Mucosa of rectum (tissue), 2 donors: Measurements from ENCODE around the gene RNLS.

Experiments used
- H3K27ac ChIP-seq, 2 donors: one replicate each; pipeline ENCODE4 v1.7.0; 2013; ENCODE audit warnings: inconsistent platforms in 2 of 2, low read depth in 2 of 2, low read length in 2 of 2
- H3K27me3 ChIP-seq, 2 donors: one replicate each; pipeline ENCODE4 v1.7.0; 2013; ENCODE audit warnings: low read length in 2 of 2; ENCODE audit not compliant: control insufficient read depth in 2 of 2, insufficient read depth in 2 of 2
- H3K36me3 ChIP-seq, 2 donors: one replicate each; pipeline ENCODE4 v1.7.0; 2013; ENCODE audit warnings: low read length in 2 of 2; ENCODE audit not compliant: control insufficient read depth in 2 of 2, insufficient read depth in 2 of 2
- H3K4me1 ChIP-seq, 2 donors: one replicate each; pipeline ENCODE4 v1.7.0; 2013; ENCODE audit warnings: low read length in 2 of 2, mild to moderate bottlenecking in 1 of 2; ENCODE audit not compliant: control insufficient read depth in 2 of 2, insufficient read depth in 2 of 2
- H3K4me3 ChIP-seq, 2 donors: one replicate each; pipeline ENCODE4 v1.7.0; 2013; ENCODE audit warnings: low read length in 2 of 2
- H3K9ac ChIP-seq, 2 donors: one replicate each; pipeline ENCODE4 v1.7.0; 2013; ENCODE audit warnings: low read length in 2 of 2, low read depth in 1 of 2, mild to moderate bottlenecking in 1 of 2
- H3K9me3 ChIP-seq, 2 donors: one replicate each; pipeline ENCODE4 v1.7.0; 2013; ENCODE audit warnings: low read length in 2 of 2; ENCODE audit not compliant: control insufficient read depth in 2 of 2
- donor health status: healthy.
- donor health status: Normal muscosa, but diverticular disease.

Gene RNLS

GRCh38 chr10:88526501-88527105, 56.5 kb downstream of the RNLS start:
- no peak overlapping the region for H3K27ac ChIP-seq
- no peaks in the 10 kb centered on the region for H3K9me3 ChIP-seq
- no peaks in the 10 kb centered on the region for H3K36me3 ChIP-seq
- no peaks in the 10 kb centered on the region for H3K4me1 ChIP-seq
- no peak overlapping the region for H3K9ac ChIP-seq
- H3K4me3 ChIP-seq, result no peak overlapping the region
- H3K27me3 ChIP-seq, result no peaks in the 10 kb centered on the region

- H3K36me3 ChIP-seq, result no peaks in the 10 kb centered on the region
- no peaks in the 10 kb centered on the region for H3K27me3 ChIP-seq
- H3K9ac ChIP-seq, result no peak overlapping the region
- no peaks in the 10 kb centered on the region for H3K4me1 ChIP-seq
- H3K27ac ChIP-seq, result no peak overlapping the region
- H3K4me3 ChIP-seq, result no peak overlapping the region
- no peaks in the 10 kb centered on the region for H3K9me3 ChIP-seq
These were observed 57.6 kb downstream of the RNLS start for GRCh38 chr10:88525371-88526069.

GRCh38 chr10:88523739-88524400, 59.2 kb downstream of the RNLS start:
- Histone ChIP-seq H3K36me3 (no peaks in the 10 kb centered on the region), H3K9ac (no peak overlapping the region), H3K4me1 (no peaks in the 10 kb centered on the region), H3K4me3 (no peak overlapping the region), H3K27ac (no peak overlapping the region), H3K27me3 (no peaks in the 10 kb centered on the region), H3K9me3 (no peaks in the 10 kb centered on the region)

- H3K4me1 ChIP-seq, result no peaks in the 10 kb centered on the region
- H3K27ac ChIP-seq, result no peak overlapping the region
- no peaks in the 10 kb centered on the region for H3K36me3 ChIP-seq
- H3K4me3 ChIP-seq, result no peak overlapping the region
- no peak overlapping the region for H3K9ac ChIP-seq
- no peaks in the 10 kb centered on the region for H3K9me3 ChIP-seq
- no peaks in the 10 kb centered on the region for H3K27me3 ChIP-seq
These were observed 60.4 kb downstream of the RNLS start for GRCh38 chr10:88522715-88523114.

GRCh38 chr10:88521791-88522190, 61.3 kb downstream of the RNLS start:
- no peaks in the 10 kb centered on the region for H3K9me3 ChIP-seq
- no peaks in the 10 kb centered on the region for H3K4me1 ChIP-seq
- no peaks in the 10 kb centered on the region for H3K27me3 ChIP-seq
- H3K4me3 ChIP-seq, result no peak overlapping the region
- H3K9ac ChIP-seq, result no peak overlapping the region
- no peaks in the 10 kb centered on the region for H3K36me3 ChIP-seq
- no peak overlapping the region for H3K27ac ChIP-seq

- no peaks in the 10 kb centered on the region for H3K9me3 ChIP-seq
- H3K9ac ChIP-seq, result no peak overlapping the region
- H3K4me1 ChIP-seq, result no peaks in the 10 kb centered on the region
- no peaks in the 10 kb centered on the region for H3K27me3 ChIP-seq
- H3K4me3 ChIP-seq, result no peak overlapping the region
- H3K27ac ChIP-seq, result no peak overlapping the region
- no peaks in the 10 kb centered on the region for H3K36me3 ChIP-seq
These were observed 67.9 kb downstream of the RNLS start for GRCh38 chr10:88515235-88515634.

GRCh38 chr10:88512599-88512998, 70.5 kb downstream of the RNLS start:
- no peaks in the 10 kb centered on the region for H3K4me1 ChIP-seq
- H3K9me3 ChIP-seq, result no peaks in the 10 kb centered on the region
- no peaks in the 10 kb centered on the region for H3K27me3 ChIP-seq
- H3K36me3 ChIP-seq, result no peaks in the 10 kb centered on the region
- H3K9ac ChIP-seq, result no peak overlapping the region
- no peak overlapping the region for H3K4me3 ChIP-seq
- H3K27ac ChIP-seq, result no peak overlapping the region

GRCh38 chr10:88508796-88509195, 74.3 kb downstream of the RNLS start:
- H3K36me3 ChIP-seq, result no peaks in the 10 kb centered on the region
- no peaks in the 10 kb centered on the region for H3K4me1 ChIP-seq
- no peak overlapping the region for H3K4me3 ChIP-seq
- H3K27me3 ChIP-seq, result no peaks in the 10 kb centered on the region
- H3K27ac ChIP-seq, result no peak overlapping the region
- H3K9me3 ChIP-seq, result no peaks in the 10 kb centered on the region
- no peak overlapping the region for H3K9ac ChIP-seq

- Histone ChIP-seq H3K4me1 (no peaks in the 10 kb centered on the region), H3K36me3 (no peaks in the 10 kb centered on the region), H3K4me3 (no peak overlapping the region), H3K27ac (no peak overlapping the region), H3K27me3 (no peaks in the 10 kb centered on the region), H3K9ac (no peak overlapping the region), H3K9me3 (no peaks in the 10 kb centered on the region)
These were observed 75.2 kb downstream of the RNLS start for GRCh38 chr10:88507826-88508453.

- Histone ChIP-seq H3K27me3 (no peaks in the 10 kb centered on the region), H3K4me1 (no peaks in the 10 kb centered on the region), H3K4me3 (no peak overlapping the region), H3K9me3 (no peaks in the 10 kb centered on the region), H3K36me3 (no peaks in the 10 kb centered on the region), H3K27ac (no peak overlapping the region), H3K9ac (no peak overlapping the region)
These were observed 75.7 kb downstream of the RNLS start for GRCh38 chr10:88507404-88507803.
